Effector memory CD4-positive, alpha-beta T cell (primary cell): ENCODE results near the gene SLC22A4.

Experiments used
- DNase-seq, 3 donors: peaks; one replicate each; pipeline ENCODE4 v3.0.0-alpha.2; 2020
- H3K27ac ChIP-seq: 2 replicates; pipeline ENCODE4 v1.7.0; 2013; ENCODE audit warnings: mild to moderate bottlenecking, low read length, moderate library complexity; ENCODE audit not compliant: insufficient read depth, poor library complexity, severe bottlenecking
- H3K27me3 ChIP-seq: replicated peaks from 2 replicates; pipeline ENCODE4 v1.7.0; 2013; ENCODE audit warnings: mild to moderate bottlenecking, low read length; ENCODE audit not compliant: insufficient read depth, control insufficient read depth, poor library complexity, severe bottlenecking
- H3K36me3 ChIP-seq: 2 replicates; pipeline ENCODE4 v1.7.0; 2013; ENCODE audit warnings: mild to moderate bottlenecking, low read length, moderate library complexity; ENCODE audit not compliant: control insufficient read depth, insufficient read depth
- H3K4me1 ChIP-seq: 2 replicates; pipeline ENCODE4 v1.7.0; 2013; ENCODE audit warnings: low read length, mild to moderate bottlenecking; ENCODE audit not compliant: control insufficient read depth, insufficient read depth, poor library complexity, severe bottlenecking
- H3K4me3 ChIP-seq: 2 replicates; pipeline ENCODE4 v1.7.0; 2013; ENCODE audit warnings: low read length, low read depth, mild to moderate bottlenecking; ENCODE audit not compliant: insufficient read depth, poor library complexity, severe bottlenecking
- H3K9me3 ChIP-seq: 2 replicates; pipeline ENCODE4 v1.7.0; 2013; ENCODE audit warnings: mild to moderate bottlenecking, low read length, moderate library complexity; ENCODE audit not compliant: control insufficient read depth

The SLC22A4 gene

GRCh38 chr5:132302413-132302812 lies 8.2 kb downstream of the SLC22A4 start:
- DNase-seq: no peak
- H3K27me3 ChIP-seq: no peaks in the 10 kb centered on the region
- no peak overlapping the region for H3K27ac ChIP-seq
- H3K36me3 ChIP-seq: no peaks in the 10 kb centered on the region
- no peak overlapping the region for H3K4me3 ChIP-seq
- H3K4me1 ChIP-seq: no peaks in the 10 kb centered on the region
- no peaks in the 10 kb centered on the region for H3K9me3 ChIP-seq

GRCh38 chr5:132303589-132303988 lies 9.4 kb downstream of the SLC22A4 start:
- Histone ChIP-seq H3K4me1 (no peaks in the 10 kb centered on the region), H3K36me3 (no peaks in the 10 kb centered on the region), H3K4me3 (no peak overlapping the region), H3K27ac (no peak overlapping the region), H3K9me3 (no peaks in the 10 kb centered on the region), H3K27me3 (no peaks in the 10 kb centered on the region)
- DNase-seq: no peak

- no peak overlapping the region for H3K4me3 ChIP-seq
- no peak overlapping the region for H3K27ac ChIP-seq
- no peaks in the 10 kb centered on the region for H3K4me1 ChIP-seq
- no peaks in the 10 kb centered on the region for H3K9me3 ChIP-seq
- DNase-seq: no peak
- H3K27me3 ChIP-seq: no peaks in the 10 kb centered on the region
- no peaks in the 10 kb centered on the region for H3K36me3 ChIP-seq
These were observed 11.2 kb downstream of the SLC22A4 start for GRCh38 chr5:132305420-132305819.

GRCh38 chr5:132308701-132309100 lies 14.5 kb downstream of the SLC22A4 start:
- Histone ChIP-seq H3K9me3 (no peaks in the 10 kb centered on the region), H3K27ac (no peak overlapping the region), H3K4me1 (no peaks in the 10 kb centered on the region), H3K4me3 (no peak overlapping the region), H3K27me3 (no peaks in the 10 kb centered on the region), H3K36me3 (no peaks in the 10 kb centered on the region)
- no peak for DNase-seq

- Histone ChIP-seq H3K4me1 (no peaks in the 10 kb centered on the region), H3K27ac (no peak overlapping the region), H3K4me3 (no peak overlapping the region), H3K9me3 (no peaks in the 10 kb centered on the region), H3K36me3 (no peaks in the 10 kb centered on the region), H3K27me3 (no peaks in the 10 kb centered on the region)
- no peak for DNase-seq
These were observed 15.5 kb downstream of the SLC22A4 start for GRCh38 chr5:132309679-132310078.

- DNase-seq: no peak
- no peak overlapping the region for H3K4me3 ChIP-seq
- H3K27ac ChIP-seq: no peak overlapping the region
- H3K4me1 ChIP-seq: no peaks in the 10 kb centered on the region
- no peaks in the 10 kb centered on the region for H3K27me3 ChIP-seq
- no peaks in the 10 kb centered on the region for H3K9me3 ChIP-seq
- H3K36me3 ChIP-seq: no peaks in the 10 kb centered on the region
These were observed 16.1 kb downstream of the SLC22A4 start for GRCh38 chr5:132310141-132310834.

DNA sequence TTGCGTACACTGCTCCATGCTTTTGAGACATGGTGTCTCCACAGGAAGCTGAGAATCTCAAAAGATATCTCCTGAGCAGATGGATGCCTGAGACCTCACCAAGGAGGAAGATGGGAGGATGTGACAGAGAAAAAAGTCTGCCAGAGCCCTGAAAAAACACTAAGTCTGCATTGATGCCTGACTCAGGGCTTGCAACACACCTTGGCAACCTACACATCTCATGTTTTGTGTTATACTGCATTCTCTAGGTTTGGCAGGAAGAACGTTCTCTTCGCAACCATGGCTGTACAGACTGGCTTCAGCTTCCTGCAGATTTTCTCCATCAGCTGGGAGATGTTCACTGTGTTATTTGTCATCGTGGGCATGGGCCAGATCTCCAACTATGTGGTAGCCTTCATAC lies 19.2 kb downstream of the SLC22A4 start:
- Histone ChIP-seq H3K27ac (no peak overlapping the region), H3K4me3 (no peak overlapping the region), H3K9me3 (no peaks in the 10 kb centered on the region), H3K27me3 (no peaks in the 10 kb centered on the region), H3K4me1 (no peaks in the 10 kb centered on the region), H3K36me3 (no peaks in the 10 kb centered on the region)
- DNase-seq: no peak

- Histone ChIP-seq H3K27me3 (no peaks in the 10 kb centered on the region), H3K4me1 (no peaks in the 10 kb centered on the region)
- DNase-seq: no peak
These were observed 19.8 kb downstream of the SLC22A4 start for GRCh38 chr5:132313961-132314432.

DNA sequence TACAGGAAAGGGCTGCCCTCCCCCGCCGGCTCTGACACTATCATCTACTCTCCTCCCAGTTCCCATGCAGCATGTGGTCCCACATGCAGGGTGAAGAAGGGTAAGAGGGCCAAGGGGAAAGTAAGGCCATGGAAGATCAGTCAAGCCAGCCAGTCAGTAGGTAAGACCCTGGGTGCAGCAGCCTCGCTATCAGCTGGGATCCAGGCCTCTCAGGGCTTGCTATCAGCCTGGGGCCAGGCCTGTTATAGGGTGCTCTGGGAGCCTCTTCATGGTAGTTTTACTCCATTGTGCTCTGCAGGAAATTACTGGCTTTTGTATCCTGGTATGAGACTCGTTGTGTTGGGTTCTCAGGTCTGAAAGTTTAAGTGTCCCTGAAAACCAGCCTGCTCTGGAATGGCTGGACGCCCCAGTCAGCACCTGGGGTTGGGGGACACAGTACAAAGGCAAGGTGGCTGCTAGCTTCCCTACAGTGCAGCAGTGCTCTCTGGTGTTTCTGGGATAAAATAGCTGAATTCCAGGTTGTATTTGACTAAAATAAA lies 21.4 kb downstream of the SLC22A4 start:
- no peaks in the 10 kb centered on the region for H3K9me3 ChIP-seq
- DNase-seq: no peak

More at GRCh38 chr5:132313961-132314432, 19.8 kb downstream of the SLC22A4 start:
- no peak overlapping the region for H3K4me3 ChIP-seq
- H3K36me3 ChIP-seq: no peaks in the 10 kb centered on the region
- no peaks in the 10 kb centered on the region for H3K9me3 ChIP-seq
- no peak overlapping the region for H3K27ac ChIP-seq

GRCh38 chr5:132319975-132320374 lies 25.8 kb downstream of the SLC22A4 start:
- H3K4me1 ChIP-seq: no peaks in the 10 kb centered on the region
- no peaks in the 10 kb centered on the region for H3K27me3 ChIP-seq
- DNase-seq: no peak
- no peaks in the 10 kb centered on the region for H3K36me3 ChIP-seq
- H3K9me3 ChIP-seq: no peaks in the 10 kb centered on the region
- no peak overlapping the region for H3K27ac ChIP-seq
- H3K4me3 ChIP-seq: no peak overlapping the region

More for the DNA sequence above, 21.4 kb downstream of the SLC22A4 start:
- Histone ChIP-seq H3K4me1 (no peaks in the 10 kb centered on the region), H3K27me3 (no peaks in the 10 kb centered on the region), H3K36me3 (no peaks in the 10 kb centered on the region), H3K27ac (no peak overlapping the region), H3K4me3 (no peak overlapping the region)
